Measurements from ENCODE around the gene UBE4B.
"Not testable (repeated sequence)": the region's sequence is repeated elsewhere in the genome, so short reads cannot be mapped to it uniquely, and the experiment has no call there.

UBE4B gene

GRCh38 chr1:10045480-10046355 lies 13.0 kb downstream of the UBE4B start:
- no peak for DNase-seq

GRCh38 chr1:10046356-10047085 lies 13.8 kb downstream of the UBE4B start:
- DNase-seq: no peak

DNA sequence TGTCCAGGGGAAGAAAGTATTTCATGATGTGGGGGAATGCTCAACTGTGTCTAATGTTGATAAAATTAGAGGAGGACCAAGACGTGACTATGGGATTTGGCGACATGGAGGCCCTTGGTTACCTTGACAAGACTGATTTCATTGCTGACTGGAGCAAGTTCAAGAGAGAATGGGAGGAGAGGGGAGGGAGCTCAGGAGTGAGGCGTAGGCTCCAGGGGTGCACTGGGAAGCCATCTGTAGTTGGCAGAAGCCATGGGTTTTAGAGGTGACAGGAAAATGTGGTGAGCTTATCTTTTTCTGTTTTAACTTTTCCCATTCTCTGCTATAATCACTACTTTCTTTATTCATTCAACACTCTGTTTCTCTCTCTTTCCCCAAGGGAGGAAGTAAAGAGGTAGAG lies 15.8 kb downstream of the UBE4B start:
- DNase-seq: no peak

- DNase-seq: no peak
Measured at GRCh38 chr1:10050611-10051010, 17.9 kb downstream of the UBE4B start.

DNA sequence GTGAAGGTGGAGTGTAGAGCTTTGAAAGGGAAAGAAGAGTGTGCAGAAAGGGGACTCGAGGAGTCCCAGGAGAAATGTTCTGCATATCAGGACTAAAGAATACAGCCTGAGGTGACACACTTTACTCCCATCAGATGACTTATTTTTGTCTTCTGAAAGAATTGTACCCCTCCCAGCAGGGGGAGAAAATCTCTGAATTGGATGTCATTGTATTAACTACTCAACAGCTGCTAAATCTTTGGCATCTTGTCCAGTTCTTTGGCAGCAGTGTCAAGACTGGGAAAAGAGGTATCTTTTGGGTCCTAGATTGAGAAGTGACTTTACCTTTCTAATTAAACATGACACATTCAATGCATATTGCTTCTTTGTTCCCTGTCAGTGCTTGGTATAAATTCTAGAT lies 18.9 kb downstream of the UBE4B start:
- DNase-seq: no peak

DNA sequence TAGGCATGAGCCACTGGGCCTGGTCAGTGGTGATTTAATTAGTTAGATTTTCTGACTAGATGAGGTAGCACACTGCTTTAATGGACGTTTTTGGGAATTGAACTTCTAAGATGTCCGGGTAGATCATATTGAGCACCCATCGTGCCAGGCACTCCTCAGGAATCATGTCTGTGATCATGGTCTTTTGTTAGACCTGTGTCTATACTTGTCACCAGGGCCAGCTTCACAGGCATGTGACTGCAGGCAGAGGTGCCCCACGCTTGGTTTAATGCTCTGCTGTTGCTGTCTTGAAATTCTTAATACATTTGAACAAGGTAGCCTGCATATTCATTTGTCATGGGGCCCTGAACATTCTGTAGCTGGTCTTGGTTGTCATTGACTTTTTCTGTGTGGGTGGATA lies 19.6 kb downstream of the UBE4B start:
- DNase-seq: no peak

DNA sequence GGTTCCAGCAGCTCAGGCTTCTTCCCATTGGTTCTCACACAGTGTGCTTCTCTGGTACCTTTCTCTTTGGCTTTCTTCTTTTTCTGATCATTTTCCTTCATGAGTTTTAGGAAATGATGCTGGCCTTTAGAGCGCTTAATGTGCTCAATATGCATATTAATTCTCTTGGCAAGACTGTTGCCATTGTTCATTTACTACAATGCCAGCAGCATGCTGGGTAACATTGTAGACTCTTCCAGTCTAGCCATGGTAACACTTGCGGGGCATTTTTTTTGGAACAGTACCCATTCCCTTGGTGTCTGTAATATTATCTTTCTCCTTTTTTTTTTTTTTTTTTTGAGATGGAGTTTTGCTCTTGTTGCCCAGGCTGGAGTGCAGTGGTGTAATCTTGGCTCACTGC lies 21.7 kb downstream of the UBE4B start:
- DNase-seq: no peak

DNA sequence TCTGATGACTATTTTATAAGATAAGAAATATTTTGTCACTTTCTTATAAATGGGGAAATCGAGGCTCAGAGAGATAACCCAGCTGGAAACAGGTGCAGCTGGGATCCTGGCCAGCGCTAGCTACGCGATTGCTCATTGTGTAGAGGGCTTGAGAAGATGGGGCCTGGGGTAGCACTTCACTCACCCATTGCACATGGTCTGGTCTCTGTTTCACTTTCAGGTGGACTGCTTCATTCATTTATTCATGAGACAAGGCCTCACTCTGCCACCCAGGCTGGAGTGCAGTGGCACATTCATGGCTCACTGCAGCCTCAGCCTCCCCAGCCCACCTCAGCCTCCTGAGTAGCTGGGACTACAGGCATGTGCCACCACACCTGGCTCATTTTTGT lies 23.8 kb downstream of the UBE4B start:
- no peak for DNase-seq

DNA sequence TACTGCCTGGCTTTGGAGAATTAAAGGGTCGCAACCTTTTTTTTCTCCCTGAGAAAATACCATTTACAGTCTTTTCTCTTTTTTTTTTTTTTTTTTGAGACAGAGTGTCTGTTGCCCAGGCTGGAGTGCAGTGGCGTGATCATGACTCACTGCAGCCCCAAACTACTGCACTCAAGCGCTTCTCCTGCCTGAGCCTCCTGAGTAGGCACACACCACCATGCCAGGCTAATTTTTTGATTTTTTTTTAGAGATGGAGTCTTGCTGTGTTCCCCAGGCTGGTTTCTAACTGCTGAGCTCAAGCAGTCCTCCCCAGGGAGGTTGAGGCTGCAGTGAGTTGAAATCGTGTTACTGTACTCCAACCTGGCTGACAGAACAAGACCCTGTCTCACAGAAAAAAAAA lies 24.6 kb downstream of the UBE4B start:
- no peak for DNase-seq

- DNase-seq: no peak
Measured at GRCh38 chr1:10057796-10058195, 25.0 kb downstream of the UBE4B start.

DNA sequence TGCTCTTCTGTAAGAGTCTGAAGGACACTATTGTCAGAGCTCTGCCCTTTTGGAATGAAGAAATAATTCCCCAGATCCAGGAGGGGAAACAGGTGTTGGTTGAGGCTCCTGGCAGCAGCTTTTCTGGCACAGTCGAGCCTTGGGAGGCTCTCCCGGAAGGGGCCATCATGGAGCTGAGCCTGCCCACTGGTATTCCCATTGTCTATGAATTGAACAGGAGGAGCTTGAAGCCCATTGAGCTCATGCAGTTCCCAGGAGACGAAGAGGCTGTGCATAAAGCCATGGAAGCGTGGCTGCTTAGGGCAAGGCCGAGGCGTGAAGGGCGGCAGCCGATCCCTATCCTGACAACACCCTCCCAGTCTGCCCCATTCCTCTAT lies 26.6 kb downstream of the UBE4B start:
- no peak for DNase-seq

GRCh38 chr1:10060311-10061100 lies 27.7 kb downstream of the UBE4B start:
- no peak for DNase-seq

DNA sequence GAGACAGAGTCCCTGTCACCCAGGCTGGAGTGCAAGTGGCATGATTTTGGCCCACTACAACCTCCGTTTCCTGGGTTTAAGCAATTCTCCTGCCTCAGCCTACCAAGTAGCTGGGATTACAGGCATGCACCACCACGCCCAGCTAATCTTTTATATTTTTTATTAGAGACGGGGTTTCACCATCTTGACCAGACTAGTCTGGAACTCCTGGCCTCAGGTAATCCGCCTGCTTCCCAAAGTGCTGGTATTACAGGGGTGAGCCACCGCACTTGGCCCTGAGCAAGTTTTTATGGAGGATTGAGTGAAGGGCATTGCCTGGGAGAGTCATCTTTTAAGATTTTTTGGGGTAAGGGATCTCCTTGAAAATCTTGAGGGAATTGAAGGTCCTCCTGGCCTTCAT lies 28.5 kb downstream of the UBE4B start:
- DNase-seq: no peak

DNA sequence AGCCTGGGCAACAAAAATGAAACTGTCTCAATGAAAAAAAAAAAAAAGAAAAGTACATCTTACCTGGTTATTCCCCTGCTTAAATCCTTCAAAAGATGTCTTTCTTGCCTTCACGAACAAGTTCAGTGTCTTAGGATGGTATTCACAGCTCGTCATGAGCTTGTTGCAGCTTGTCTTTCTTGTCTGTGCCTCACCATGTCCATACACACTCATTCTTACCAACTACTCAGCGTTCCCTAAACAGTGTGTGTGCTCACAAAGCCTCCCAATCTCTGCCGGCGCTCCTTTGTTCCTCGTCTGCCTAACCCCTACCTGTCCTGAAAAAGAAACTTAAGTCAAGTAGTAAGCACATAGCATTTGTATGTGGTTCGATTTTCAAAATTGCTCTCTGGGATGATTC lies 31.1 kb downstream of the UBE4B start:
- no peak for DNase-seq

- DNase-seq: no peak
Measured at GRCh38 chr1:10064416-10065343, 31.9 kb downstream of the UBE4B start.

GRCh38 chr1:10065344-10065685 lies 32.6 kb downstream of the UBE4B start:
- no peak for DNase-seq

DNA sequence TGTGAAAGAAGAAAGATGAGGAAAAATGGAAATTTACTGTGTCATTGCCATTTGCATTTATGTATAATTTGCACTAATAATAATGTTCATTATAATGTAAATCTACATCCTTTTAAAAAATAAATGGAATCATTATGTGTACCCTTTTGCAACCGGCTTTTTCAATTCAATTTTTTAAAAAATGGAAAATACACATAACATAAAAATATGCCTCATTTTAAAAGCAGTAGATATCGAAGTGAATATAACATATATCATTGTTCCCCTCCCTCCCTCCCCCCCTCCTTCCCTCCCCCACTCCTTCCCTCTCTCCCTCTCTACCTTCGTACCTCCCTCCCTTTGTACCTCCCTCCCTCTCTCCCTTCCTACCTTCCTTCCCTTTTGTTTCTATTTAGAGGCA lies 33.0 kb downstream of the UBE4B start:
- no peak for DNase-seq

- no peak for DNase-seq
Measured at GRCh38 chr1:10068605-10069294, 36.0 kb downstream of the UBE4B start.

GRCh38 chr1:10070206-10070605 lies 37.4 kb downstream of the UBE4B start:
- no peak for DNase-seq

DNA sequence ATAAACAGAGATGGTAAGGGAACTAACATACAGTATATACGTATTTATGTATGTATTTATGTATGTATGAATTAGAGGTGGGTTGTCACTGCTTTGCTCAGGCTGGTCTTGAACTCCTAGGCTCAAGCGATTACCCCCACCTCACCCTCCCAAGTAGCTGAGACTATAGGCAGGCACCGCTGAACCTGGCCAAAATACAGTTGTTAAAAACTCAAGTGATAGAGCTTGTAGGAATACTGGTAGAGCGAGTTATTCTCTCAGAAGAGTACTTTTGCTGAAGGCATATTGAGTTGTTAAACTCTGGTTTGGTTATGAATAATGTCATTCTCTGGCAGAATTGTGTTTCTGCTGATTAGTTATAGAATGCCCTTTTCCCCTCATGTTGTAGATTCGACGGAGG lies 38.9 kb downstream of the UBE4B start:
- DNase-seq: no peak

- DNase-seq: not testable (repeated sequence)
Measured at GRCh38 chr1:10073371-10073770, 40.6 kb downstream of the UBE4B start.
